NCI-H748 (cell line): Measurements from ENCODE around the gene FAR2.
A peak's percentile ranks its signal among the peaks of the same experiment; 100 is the strongest.
"Not testable (repeated sequence)": the region's sequence is repeated elsewhere in the genome, so short reads cannot be mapped to it uniquely, and the experiment has no call there.

Experiments
- DNase-seq: peaks from one replicate; lab custom pipeline; 2025; ENCODE audit not compliant: unreplicated experiment; lab: John Stamatoyannopoulos, UW

The FAR2 gene

GRCh38 chr12:29152223-29152868, 3.3 kb downstream of the FAR2 start:
- DNase-seq: no peak

- no peak for DNase-seq
Measured at GRCh38 chr12:29152981-29153630, 4.0 kb downstream of the FAR2 start.

- DNase-seq: no peak
Measured at GRCh38 chr12:29155079-29155478, 6.0 kb downstream of the FAR2 start.

DNA sequence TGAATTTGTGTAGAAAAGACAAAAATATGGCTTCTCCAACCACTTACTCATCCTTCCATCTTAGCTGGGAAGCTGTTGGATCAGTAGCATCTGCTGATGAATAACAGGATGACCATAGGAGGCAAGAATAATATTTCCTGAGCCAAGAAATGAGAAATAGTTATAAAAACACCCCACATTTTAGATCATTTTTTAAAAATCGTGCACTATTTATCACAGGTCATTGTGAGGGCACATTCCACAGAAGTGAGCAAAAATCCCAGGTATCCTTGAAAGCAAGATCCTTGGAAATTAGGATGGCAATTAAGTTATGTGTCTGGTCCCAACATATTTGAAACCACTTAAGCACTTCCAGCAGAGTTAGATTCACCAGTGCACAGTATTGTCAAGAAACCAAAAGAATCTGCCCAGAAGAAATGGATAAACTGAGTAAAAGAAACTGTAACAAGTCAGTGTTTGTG, 8.4 kb downstream of the FAR2 start:
- DNase-seq: no peak

DNA sequence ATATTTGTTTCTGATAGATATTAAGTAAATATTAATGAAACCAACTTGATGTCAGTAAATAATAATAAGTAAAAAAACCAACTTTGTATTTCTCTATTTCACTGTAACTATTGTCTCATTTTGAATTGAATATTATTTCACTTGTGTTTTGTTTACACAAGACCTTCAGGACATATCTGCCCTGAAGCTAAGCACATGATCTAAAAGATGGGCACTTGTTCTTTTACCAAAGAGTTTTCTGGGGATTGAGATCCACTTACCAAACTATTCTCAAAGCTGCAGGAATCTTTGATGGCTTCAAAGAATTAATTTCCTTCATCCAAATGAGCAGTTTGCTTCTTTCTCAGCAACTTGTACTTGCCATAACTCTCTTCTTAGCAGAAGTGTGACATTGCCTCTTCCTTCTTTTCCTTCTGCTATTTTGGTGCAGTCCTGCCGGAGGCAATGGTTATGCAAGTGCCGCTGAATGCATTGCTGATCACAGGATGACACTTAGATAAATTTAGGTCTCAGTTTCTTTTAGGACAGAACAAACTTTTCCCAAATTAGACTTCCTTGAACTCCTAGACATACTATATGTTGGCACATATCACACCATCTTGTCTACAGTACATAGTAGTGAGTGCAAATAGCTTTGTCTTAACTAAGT, 9.2 kb downstream of the FAR2 start:
- no peak for DNase-seq

GRCh38 chr12:29159661-29160060, 10.6 kb downstream of the FAR2 start:
- DNase-seq: no peak

- DNase-seq: no peak
Measured at GRCh38 chr12:29160230-29160629, 11.2 kb downstream of the FAR2 start.

DNA sequence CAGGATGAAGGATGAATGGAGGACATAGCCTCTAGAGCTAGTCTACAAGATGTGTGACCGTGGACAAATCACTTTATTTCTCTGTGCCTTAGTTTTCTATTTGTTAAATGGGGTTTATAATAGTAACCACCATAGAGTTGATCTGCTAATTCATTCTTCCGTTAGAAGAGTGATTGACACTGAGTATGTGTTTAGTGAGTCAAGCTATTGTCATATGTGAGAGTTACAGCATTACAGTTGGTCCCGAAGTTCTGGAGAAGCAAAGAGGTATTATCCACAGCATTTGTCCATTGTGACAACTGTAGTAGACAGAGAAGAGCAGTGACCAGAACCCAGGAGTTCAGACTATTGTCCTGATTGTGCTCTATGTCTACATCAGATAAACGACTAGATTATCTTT, 14.1 kb downstream of the FAR2 start:
- no peak for DNase-seq

- no peak for DNase-seq
Measured at GRCh38 chr12:29164477-29165393, 15.7 kb downstream of the FAR2 start.

DNA sequence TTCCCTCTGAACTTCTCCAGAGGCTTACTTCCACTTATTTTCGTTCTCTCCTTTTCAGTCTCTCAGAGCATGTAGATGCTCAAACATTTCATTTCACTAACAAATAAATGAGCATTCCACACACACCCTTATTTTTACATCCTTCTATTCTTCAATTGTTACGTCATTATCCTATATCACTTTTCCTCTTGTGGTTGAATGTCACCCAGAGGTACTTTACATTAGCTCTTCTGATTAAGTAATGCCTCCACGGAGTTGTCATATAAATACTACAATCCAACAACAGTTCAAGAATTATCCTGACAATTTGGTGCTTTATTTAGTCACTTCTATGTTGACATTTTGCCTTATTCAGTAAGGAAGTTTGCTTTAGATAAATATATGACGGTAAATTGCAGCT, 18.4 kb downstream of the FAR2 start:
- DNase-seq: no peak

- DNase-seq: no peak
Measured at GRCh38 chr12:29167988-29168387, 18.9 kb downstream of the FAR2 start.

GRCh38 chr12:29169978-29170377, 20.9 kb downstream of the FAR2 start:
- not testable (repeated sequence) for DNase-seq

GRCh38 chr12:29170478-29171084, 21.5 kb downstream of the FAR2 start:
- DNase-seq: not testable (repeated sequence)

GRCh38 chr12:29171421-29172258, 22.6 kb downstream of the FAR2 start:
- DNase-seq: no peak

GRCh38 chr12:29176941-29177340, 27.9 kb downstream of the FAR2 start:
- DNase-seq: no peak

GRCh38 chr12:29182247-29182646, 33.2 kb downstream of the FAR2 start:
- DNase-seq: not testable (repeated sequence)

DNA sequence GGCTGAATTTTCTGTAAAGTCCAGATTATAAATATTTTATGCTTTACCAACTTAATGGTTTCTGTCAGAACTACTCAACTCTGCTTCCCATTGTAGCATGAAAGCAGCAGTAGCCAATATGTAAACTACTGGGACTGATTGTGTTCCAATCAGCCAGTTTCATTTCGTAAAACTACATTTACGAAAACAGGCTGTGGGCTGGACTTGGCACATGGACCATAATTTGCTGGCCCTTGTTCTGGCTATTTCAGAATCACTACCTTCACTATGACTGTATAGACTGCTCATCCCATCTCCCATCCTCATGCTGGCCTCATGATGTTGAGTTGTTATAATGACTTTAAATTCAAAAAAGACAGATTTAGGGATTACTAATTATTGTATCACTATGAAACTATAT, 38.7 kb downstream of the FAR2 start:
- DNase-seq: no peak

- DNase-seq: no peak
Measured at GRCh38 chr12:29191267-29191850, 42.3 kb downstream of the FAR2 start.

- no peak for DNase-seq
Measured at GRCh38 chr12:29198901-29199300, 49.8 kb downstream of the FAR2 start.

DNA sequence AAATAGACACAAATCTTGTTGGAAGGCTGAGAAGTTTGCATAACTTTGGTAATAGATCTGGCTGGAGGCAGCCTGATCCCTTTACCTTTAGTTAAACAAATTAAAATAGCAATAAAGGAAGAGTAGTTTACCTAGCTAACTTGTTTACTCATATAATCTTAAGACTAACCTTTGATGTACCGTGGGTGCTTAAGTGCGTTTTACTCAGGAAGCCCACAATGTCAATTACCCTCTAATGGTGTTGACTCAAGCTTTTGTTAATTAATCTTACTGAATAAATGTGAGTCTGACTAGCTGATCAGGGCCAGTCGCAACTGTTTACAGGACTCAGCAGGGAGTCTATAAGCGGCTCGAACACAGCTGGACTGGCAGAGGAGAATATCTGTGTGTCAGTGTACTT, 51.5 kb downstream of the FAR2 start:
- peak; percentile 79 for DNase-seq
